Heart left ventricle (tissue), 16 donors: ENCODE measurements around the gene FOXO6. TPM values are rescaled to one million over a fixed set of nuclear protein-coding genes. Genes with fewer than 3 reads are reported as not detected.

Experiments
- ATAC-seq, 4 donors: fragments of 200-7000 bp; cut with Tn5 transposase; one replicate each; pipeline ENCODE4 v1.9.1; 2020 to 2022; ENCODE audit warnings: moderate library complexity in 4 of 4, mild to moderate bottlenecking in 3 of 4, moderate number of reproducible peaks in 1 of 4
- DNase-seq, 5 donors: peaks; one replicate each; pipeline ENCODE4 v3.0.0-alpha.2; 2020
- H3K27ac ChIP-seq, 12 donors: fragments of 200-600 bp; sonication (generic) in 4 of 12; one replicate each; pipeline versions ENCODE4 v1.5.0 to v1.8.0; 2016 to 2022; ENCODE audit warnings: mild to moderate bottlenecking in 2 of 12
- H3K27me3 ChIP-seq, 9 donors: fragments of 200-600 bp; sonication (generic) in 2 of 9; one replicate each; pipeline versions ENCODE4 v1.5.1 to v1.8.0; 2016 to 2022; ENCODE audit warnings: mild to moderate bottlenecking in 3 of 9
- H3K36me3 ChIP-seq, 9 donors: fragments of 200-600 bp; sonication (generic) in 2 of 9; one replicate each; pipeline versions ENCODE4 v1.5.0 to v1.8.0; 2018 to 2022; ENCODE audit warnings: mild to moderate bottlenecking in 2 of 9
- H3K4me1 ChIP-seq, 12 donors: fragments of 200-600 bp; sonication (generic) in 4 of 12; one replicate each; pipeline versions ENCODE4 v1.5.0 to v1.8.0; 2016 to 2022; ENCODE audit warnings: mild to moderate bottlenecking in 3 of 12
- H3K4me3 ChIP-seq, 12 donors: fragments of 200-600 bp; sonication (generic) in 4 of 12; one replicate each; pipeline versions ENCODE4 v1.5.0 to v1.8.0; 2017 to 2022; ENCODE audit warnings: mild to moderate bottlenecking in 9 of 12, moderate library complexity in 4 of 12
- H3K9me3 ChIP-seq, 12 donors: fragments of 200-600 bp; sonication (generic) in 4 of 12; one replicate each; pipeline versions ENCODE4 v1.5.0 to v1.8.0; 2016 to 2022; ENCODE audit warnings: mild to moderate bottlenecking in 1 of 12
- POLR2A ChIP-seq, 2 donors: fragments of 450-650 bp; IDR thresholded peaks; one replicate each; pipeline ENCODE4 v1.6.1; 2017; ENCODE audit warnings: antibody characterized with exemption in 2 of 2, mild to moderate bottlenecking in 2 of 2, moderate library complexity in 2 of 2
- WGBS, 4 donors: extraction: QIAGEN DNeasy Blood & Tissue Kit in 2 of 4; methylation state at CpG; one replicate each; pipeline versions ENCODE4 v1.1.5 to v1.1.7; 2013 to 2018; 5-methylcytosine and 5-hydroxymethylcytosine counted together
- intact Hi-C, 10 donors: fragments of 100-400 bp; cut with DNase I; formaldehyde crosslinking; loops; one replicate each; pipeline versions ENCODE4 v1.11.1 to v1.14.2; 2022
- polyA plus RNA-seq, 2 donors: library from polyadenylated mRNA; stranded (reverse); fragments of 200-250 nt; gene quantifications; one replicate each; pipeline ENCODE4 v1.2.3, GENCODE V29; 2013
- total RNA-seq, 9 donors: library from RNA; depleted of rRNA in 2 of 9; stranded (reverse); fragments of >200 nt in 2 of 9; fragmentation: NEBNext Ultra II Directional in 3 of 9; extraction: Animal tissue kit (Norgen Biotek cat#: 25700) in 3 of 9; gene quantifications; one replicate each; pipeline versions ENCODE4 v1.1.0 to v1.2.4, GENCODE V29; 2016 to 2023
- TF ChIP-seq, protein P1 (sequence below), 12 donors: fragments of 200-600 bp; sonication (generic) in 4 of 12; IDR thresholded peaks; one replicate each; pipeline versions ENCODE4 v1.5.0 to v1.8.0; 2018 to 2022; ENCODE audit warnings: antibody characterized with exemption in 12 of 12, mild to moderate bottlenecking in 5 of 12
- donor health status: ischemic (EF 13 %, LVEDD 7.1; RV severe dilation, severe dysfunction).
- donor health status: healthy with polysubstance abuse.
- donor health status: DM: no; HTN: yes; CAD: no.
- donor health status: DM: no; HTN: no; CAD: no.
- donor health status: ischemic (EF 25% LVEDD 6.9; RV normal size, moderate dysfunction).
- donor health status: ischemic (EF 25% LVEDD 5.7; RV mildly dilated, moderate dysfunction).
- donor health status: healthy.
- donor health status: DM: yes; HTN: yes; CAD: no.
- donor health status: ischemic (EF 35%, LVEDD 5.7; RV mildly dilated, moderate dysfunction).
- donor health status: nonischemic (EF 11% LVEDD 7.7; RV severe dilation, severe dysfunction).
- donor health status: DM: yes; HTN: yes; CAD: no.
- donor health status: PGD.
- donor health status: ischemic (EF 29% LVEDD 5.4; RV normal size, mild dysfunction).
- donor health status: nonischemic (EF 23%, LVEDD 6.1; RV moderate dilation, normal function).

The FOXO6 gene
- total and polyA plus RNA-seq, 11 donors = 0.69 to 4.8 (median 1.4) TPM

DNA sequence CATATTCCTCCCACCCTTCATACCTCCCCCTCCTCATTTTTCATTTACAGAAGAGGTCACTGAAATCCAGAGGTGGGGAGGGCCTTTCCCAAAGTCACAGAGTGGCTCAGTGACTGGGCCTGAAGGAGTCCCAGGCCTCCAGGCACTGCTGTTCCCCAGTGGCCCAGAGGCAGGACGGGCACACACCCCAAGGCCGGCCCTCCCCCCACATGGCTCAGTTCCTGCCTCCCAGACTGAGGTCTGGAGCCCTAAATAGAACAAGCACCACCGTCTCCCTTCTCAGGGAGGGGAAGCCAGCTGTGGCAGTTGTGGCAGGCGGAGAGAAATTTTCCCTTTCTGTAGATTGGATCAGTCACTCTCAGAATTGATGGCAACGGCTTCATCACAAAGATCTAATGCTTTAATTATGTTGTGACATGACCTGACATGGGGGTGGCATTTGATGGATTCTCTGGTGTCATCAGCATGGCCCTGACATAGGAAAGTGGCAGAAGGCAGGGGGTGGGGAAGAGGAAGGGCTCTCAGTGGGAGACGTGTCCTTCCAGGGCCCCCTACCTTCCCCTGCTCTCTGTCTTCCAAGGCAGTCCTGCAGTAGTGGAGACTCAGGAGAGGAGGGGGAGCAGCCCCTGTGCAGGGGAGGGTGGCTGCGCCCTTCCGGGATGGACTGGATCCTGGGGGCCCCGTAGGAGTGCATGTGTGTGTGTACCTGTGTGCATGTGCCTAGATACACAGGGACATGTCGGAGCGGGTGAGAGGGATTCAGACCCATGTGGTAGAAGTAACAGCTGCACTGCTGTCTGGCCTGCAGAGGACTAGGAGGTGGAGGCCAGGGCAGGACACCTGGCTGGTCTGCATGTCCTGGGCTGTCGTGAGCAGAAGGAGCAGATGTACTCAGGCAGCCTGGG lies 41.2 kb upstream of the FOXO6 start:
- peak in 4 of 5 donors; percentile 68 to 77 (median 73) for DNase-seq
- intact Hi-C loops = loop anchor here in 6 of 10 donors (5.0 to 10.0 kb wide), 5 partner anchors 37 to 107 kb away; no protein-coding TSS in a partner anchor
- ATAC-seq = peak; percentile 84 to 94 (median 92)
- peak overlapping the region in 11 of 12 donors; percentile 53 to 88 (median 77) for H3K27ac ChIP-seq
- H3K9me3 ChIP-seq = no peaks in the 10 kb centered on the region
- 45 to 55% (median 48%) methylated on average over 10 to 12 of the region's 12 CpGs for WGBS, 4 donors
- peaks cover 0 to 19% (median 13%) of the 10 kb centered on the region in 12 donors for H3K4me1 ChIP-seq
- no peak overlapping the region for H3K4me3 ChIP-seq
- H3K27me3 ChIP-seq = no peaks in the 10 kb centered on the region
- no peaks in the 10 kb centered on the region for H3K36me3 ChIP-seq
- TF ChIP-seq, protein P1, sequence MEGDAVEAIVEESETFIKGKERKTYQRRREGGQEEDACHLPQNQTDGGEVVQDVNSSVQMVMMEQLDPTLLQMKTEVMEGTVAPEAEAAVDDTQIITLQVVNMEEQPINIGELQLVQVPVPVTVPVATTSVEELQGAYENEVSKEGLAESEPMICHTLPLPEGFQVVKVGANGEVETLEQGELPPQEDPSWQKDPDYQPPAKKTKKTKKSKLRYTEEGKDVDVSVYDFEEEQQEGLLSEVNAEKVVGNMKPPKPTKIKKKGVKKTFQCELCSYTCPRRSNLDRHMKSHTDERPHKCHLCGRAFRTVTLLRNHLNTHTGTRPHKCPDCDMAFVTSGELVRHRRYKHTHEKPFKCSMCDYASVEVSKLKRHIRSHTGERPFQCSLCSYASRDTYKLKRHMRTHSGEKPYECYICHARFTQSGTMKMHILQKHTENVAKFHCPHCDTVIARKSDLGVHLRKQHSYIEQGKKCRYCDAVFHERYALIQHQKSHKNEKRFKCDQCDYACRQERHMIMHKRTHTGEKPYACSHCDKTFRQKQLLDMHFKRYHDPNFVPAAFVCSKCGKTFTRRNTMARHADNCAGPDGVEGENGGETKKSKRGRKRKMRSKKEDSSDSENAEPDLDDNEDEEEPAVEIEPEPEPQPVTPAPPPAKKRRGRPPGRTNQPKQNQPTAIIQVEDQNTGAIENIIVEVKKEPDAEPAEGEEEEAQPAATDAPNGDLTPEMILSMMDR (IDR thresholded peaks at IDR 0.05) = no peak
- TF ChIP-seq POLR2A (IDR thresholded peaks at IDR 0.05) = no peak

DNA sequence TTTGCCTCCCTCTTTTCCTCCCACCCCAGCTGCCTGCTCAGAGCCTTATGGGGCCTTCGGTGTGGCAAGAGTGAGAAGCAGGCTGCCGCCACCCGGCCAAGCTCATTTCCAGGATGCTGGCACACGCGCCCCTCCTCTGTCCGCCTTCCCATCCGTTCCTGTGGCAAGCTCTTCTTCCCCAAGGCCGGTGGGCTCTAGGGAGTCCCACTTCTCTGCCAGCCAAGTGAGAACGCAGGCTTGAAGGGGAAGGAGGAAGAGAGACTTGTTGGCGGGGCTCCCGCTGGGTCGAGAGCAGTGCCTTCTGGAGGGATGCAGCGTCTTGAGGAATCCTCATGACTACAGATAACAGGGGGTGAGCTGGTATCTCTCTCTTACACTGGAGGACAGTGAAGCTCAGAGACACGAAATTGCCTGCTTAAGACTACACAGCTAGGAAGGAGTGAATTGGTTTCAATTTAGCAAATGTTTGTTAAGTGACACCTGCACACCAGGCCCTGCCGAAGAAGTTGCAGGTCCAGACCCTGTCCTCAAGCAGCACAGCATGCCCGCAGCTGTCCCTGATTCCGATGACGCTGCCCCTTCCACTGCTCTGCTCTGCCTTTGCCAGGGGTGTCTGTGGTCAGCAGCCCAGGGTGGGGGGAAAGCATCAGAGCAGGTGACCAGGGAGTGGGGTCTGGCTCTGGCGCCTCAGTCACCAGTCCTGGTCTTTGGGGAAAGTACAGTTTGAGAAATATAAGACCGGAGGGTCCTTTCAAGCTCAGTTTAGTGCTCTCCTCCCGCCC lies 40.1 kb upstream of the FOXO6 start:
- peaks cover 0 to 19% (median 13%) of the 10 kb centered on the region in 12 donors for H3K4me1 ChIP-seq
- no peak for DNase-seq
- H3K27me3 ChIP-seq = no peaks in the 10 kb centered on the region
- H3K4me3 ChIP-seq = no peak overlapping the region
- H3K9me3 ChIP-seq = no peaks in the 10 kb centered on the region
- ATAC-seq = no peak
- TF ChIP-seq, protein P1 (IDR thresholded peaks at IDR 0.05) = no peak
- TF ChIP-seq POLR2A (IDR thresholded peaks at IDR 0.05) = no peak
- no peaks in the 10 kb centered on the region for H3K36me3 ChIP-seq
- intact Hi-C loops = loop anchor here in 5 of 10 donors (5.0 to 10.0 kb wide), 3 partner anchors 44 to 96 kb away; no protein-coding TSS in a partner anchor
- whole genome bisulfite sequencing, 4 donors = 81 to 88% (median 86%) methylated on average over 21 of the region's 21 CpGs
- peak overlapping the region in 2 of 12 donors; percentile 68 to 87 for H3K27ac ChIP-seq

DNA sequence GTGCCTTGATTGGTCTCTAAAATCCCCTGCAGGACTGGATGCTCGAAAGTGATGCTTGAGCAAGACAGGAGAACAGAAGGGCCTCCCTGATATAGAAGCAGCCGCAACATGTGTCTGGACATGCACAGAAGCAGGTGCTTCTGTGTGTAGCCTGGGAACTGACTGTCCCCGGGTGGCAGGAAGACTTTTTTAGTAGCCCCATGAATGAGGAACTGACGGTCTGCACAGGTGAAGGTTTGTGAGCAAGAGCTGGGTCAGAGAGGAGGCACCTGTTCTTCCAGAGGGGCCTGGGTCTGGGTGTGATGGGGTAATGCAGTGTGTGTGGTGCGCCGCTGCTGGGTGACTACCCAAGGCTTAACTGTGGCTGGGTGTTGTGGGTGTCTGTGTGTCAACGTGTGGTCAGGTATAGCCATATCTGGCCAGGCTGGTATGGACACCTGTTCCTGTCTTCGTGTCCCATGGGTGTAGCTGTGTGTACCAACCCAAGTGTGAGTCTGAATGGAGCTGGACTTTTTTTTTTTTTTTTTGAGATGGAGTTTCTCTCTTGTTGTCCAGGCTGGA lies 39.1 kb upstream of the FOXO6 start:
- Histone ChIP-seq H3K9me3 (no peaks in the 10 kb centered on the region), H3K36me3 (no peaks in the 10 kb centered on the region), H3K27ac (no peak overlapping the region), H3K4me3 (no peak overlapping the region), H3K27me3 (no peaks in the 10 kb centered on the region), H3K4me1 (peaks cover 0 to 19% (median 13%) of the 10 kb centered on the region in 12 donors)
- ATAC-seq (no peak), DNase-seq (no peak)
- TF ChIP-seq, protein P1 (IDR thresholded peaks at IDR 0.05) = no peak
- TF ChIP-seq POLR2A (IDR thresholded peaks at IDR 0.05) = no peak
- intact Hi-C loops = loop anchor here in 9 of 10 donors (2.0 to 10.0 kb wide), 5 partner anchors 45 to 95 kb away; no protein-coding TSS in a partner anchor
- WGBS, 4 donors = 88 to 98% (median 92%) methylated on average over 7 to 8 of the region's 8 CpGs
